Measurements from ENCODE around the gene SLMAP.

DNA sequence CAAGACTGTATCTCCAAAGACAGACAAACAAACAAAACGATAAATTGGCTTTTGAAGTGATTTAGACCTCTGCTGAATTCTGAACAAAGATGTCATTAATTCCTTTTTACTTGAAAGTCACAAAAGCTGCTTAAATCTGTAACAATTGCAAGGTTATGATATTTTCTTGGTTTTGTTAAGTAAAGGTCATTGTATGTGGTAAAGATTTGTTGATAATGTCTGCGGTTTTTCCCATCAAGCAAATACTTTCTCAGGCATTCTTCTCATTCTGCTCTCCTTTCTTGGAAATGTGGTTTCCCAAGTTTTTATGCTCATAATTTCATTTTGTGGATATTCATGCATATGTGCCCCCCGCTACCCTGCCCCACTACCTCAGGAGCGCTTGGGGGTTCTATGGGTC lies 116.5 kb downstream of the SLMAP start:
- TF ChIP-seq, protein P1, sequence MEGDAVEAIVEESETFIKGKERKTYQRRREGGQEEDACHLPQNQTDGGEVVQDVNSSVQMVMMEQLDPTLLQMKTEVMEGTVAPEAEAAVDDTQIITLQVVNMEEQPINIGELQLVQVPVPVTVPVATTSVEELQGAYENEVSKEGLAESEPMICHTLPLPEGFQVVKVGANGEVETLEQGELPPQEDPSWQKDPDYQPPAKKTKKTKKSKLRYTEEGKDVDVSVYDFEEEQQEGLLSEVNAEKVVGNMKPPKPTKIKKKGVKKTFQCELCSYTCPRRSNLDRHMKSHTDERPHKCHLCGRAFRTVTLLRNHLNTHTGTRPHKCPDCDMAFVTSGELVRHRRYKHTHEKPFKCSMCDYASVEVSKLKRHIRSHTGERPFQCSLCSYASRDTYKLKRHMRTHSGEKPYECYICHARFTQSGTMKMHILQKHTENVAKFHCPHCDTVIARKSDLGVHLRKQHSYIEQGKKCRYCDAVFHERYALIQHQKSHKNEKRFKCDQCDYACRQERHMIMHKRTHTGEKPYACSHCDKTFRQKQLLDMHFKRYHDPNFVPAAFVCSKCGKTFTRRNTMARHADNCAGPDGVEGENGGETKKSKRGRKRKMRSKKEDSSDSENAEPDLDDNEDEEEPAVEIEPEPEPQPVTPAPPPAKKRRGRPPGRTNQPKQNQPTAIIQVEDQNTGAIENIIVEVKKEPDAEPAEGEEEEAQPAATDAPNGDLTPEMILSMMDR (IDR thresholded peaks at IDR 0.05; ENCODE audit: insufficient read depth, low read depth, low read length) = no peak
- TF ChIP-seq EZH2 (IDR thresholded peaks at IDR 0.05; ENCODE audit: insufficient read depth, low read length) = no peak
